HG03060 (cell line): Measurements from ENCODE around the gene DOCK10.

Source experiments
- ATAC-seq: cut with Tn5 transposase; IDR thresholded peaks from one replicate; pipeline ENCODE4 v1.9.1; 2021; ENCODE audit warnings: low read depth, moderate number of reproducible peaks; ENCODE audit not compliant: unreplicated experiment

The DOCK10 gene

GRCh38 chr2:224747765-224748164, 294.5 kb downstream of the DOCK10 start:
- no peak for ATAC-seq

GRCh38 chr2:224736227-224736626, 306.0 kb downstream of the DOCK10 start:
- no peak for ATAC-seq

GRCh38 chr2:224734949-224735348, 307.3 kb downstream of the DOCK10 start:
- ATAC-seq, result no peak

- no peak for ATAC-seq
These were observed 310.6 kb downstream of the DOCK10 start for GRCh38 chr2:224731665-224732064.

- no peak for ATAC-seq
These were observed 312.8 kb downstream of the DOCK10 start for GRCh38 chr2:224729435-224729834.

- no peak for ATAC-seq
These were observed 317.9 kb downstream of the DOCK10 start for GRCh38 chr2:224724331-224724730.

GRCh38 chr2:224723586-224724217, 318.6 kb downstream of the DOCK10 start:
- no peak for ATAC-seq

GRCh38 chr2:224722770-224723169, 319.5 kb downstream of the DOCK10 start:
- no peak for ATAC-seq

GRCh38 chr2:224722250-224722649, 320.0 kb downstream of the DOCK10 start:
- ATAC-seq, result no peak

GRCh38 chr2:224716921-224717320, 325.3 kb downstream of the DOCK10 start:
- ATAC-seq, result no peak

- no peak for ATAC-seq
These were observed 326.1 kb downstream of the DOCK10 start, which contains the start of gene CCDC195 for GRCh38 chr2:224716201-224716600. Gene CCDC195 (minus strand): TSS chr2:224716365. CDS start chr2:224716365, 0 bp downstream.
